ENCODE results near the gene PI16.

DNA sequence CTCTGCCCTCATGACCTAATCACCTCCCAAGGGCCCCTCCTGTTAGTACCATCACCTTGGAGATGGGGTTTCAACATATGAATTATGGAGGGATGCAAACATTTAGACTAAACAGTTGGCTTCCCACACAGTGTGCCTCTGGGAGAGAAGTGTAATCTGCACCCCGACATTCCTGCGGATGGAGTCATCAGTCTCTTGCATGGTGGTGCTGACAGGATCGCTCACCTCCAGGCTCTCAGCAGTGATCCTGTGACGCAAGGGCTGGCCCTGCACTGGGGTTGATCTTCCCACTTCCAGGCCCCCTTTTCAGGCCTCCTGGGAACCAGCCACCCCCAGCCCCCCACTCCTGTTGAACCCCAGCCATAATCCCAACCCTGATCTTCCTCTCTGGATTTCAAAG, 16.0 kb upstream of the PI16 start:
- TF ChIP-seq, protein P1, sequence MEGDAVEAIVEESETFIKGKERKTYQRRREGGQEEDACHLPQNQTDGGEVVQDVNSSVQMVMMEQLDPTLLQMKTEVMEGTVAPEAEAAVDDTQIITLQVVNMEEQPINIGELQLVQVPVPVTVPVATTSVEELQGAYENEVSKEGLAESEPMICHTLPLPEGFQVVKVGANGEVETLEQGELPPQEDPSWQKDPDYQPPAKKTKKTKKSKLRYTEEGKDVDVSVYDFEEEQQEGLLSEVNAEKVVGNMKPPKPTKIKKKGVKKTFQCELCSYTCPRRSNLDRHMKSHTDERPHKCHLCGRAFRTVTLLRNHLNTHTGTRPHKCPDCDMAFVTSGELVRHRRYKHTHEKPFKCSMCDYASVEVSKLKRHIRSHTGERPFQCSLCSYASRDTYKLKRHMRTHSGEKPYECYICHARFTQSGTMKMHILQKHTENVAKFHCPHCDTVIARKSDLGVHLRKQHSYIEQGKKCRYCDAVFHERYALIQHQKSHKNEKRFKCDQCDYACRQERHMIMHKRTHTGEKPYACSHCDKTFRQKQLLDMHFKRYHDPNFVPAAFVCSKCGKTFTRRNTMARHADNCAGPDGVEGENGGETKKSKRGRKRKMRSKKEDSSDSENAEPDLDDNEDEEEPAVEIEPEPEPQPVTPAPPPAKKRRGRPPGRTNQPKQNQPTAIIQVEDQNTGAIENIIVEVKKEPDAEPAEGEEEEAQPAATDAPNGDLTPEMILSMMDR (IDR thresholded peaks at IDR 0.05) = no peak
- TF ChIP-seq SIN3A (IDR thresholded peaks at IDR 0.05; ENCODE audit: borderline replicate concordance, insufficient read depth, low read depth, low read length) = no peak
- no peak for TF ChIP-seq POLR2AphosphoS5 (IDR thresholded peaks at IDR 0.05; ENCODE audit: low read depth, low read length)

All from Panc1 (cell line).